HG03460 (cell line): Measurements from ENCODE around the gene OARD1.
"Not testable (repeated sequence)": the region's sequence is repeated elsewhere in the genome, so short reads cannot be mapped to it uniquely, and the experiment has no call there.

ENCODE experiments used
- ATAC-seq: cut with Tn5 transposase; IDR thresholded peaks from one replicate; pipeline ENCODE4 v1.9.1; 2021; ENCODE audit not compliant: unreplicated experiment

OARD1 gene

DNA sequence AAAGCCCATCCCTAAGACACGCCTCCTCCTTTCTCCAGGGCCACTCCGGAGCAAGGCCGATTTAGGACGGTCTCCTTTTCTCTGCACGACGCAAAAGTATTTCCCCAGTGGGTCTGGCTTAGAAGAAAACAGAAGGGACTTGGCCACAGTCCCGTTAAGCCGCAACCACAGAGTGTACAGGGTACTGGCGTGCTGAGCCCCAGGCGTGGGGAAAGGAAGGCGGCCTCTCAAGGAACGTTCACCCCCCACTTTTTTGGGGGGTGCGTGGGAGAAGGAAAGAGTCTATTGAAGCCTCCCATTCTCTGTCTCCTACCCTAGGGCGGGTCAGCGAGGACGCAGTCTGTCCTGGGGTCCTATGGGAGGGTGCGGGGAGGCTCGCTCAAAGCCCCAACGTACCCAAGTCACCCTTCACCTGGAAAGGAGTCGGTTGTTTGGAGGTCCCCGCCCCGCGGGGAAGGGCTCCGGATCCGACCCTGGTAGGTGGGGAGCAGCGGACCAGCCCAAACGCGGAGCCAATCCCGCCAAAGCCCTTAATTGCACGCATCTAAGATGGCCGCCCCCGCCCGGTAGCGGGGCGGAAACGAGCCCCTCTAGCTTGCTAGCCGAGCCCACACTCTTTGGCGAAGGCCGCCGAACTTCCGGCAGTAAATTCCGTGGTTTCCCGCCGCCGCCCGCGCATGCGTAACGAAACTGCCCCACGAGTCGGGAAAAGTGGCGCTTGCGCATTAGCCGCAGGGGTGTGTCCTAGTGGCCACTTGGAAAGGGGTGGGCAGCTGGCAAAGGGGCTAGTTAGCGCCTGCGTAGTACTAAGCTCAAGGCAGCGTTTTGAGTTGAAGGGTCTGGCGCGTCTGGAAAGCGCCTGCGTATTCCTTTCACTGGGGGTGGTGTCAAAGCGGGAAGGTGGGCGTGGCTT is at the start of gene OARD1:
OARD1 (minus strand) TSS at position 434 of the 913 bp plus-strand sequence. CDS start 722 bp downstream, outside the sequence.
- ATAC-seq: peak; percentile 64

- ATAC-seq: no peak
Observed at GRCh38 chr6:41120058-41120457, 47.9 kb upstream of the OARD1 start.

DNA sequence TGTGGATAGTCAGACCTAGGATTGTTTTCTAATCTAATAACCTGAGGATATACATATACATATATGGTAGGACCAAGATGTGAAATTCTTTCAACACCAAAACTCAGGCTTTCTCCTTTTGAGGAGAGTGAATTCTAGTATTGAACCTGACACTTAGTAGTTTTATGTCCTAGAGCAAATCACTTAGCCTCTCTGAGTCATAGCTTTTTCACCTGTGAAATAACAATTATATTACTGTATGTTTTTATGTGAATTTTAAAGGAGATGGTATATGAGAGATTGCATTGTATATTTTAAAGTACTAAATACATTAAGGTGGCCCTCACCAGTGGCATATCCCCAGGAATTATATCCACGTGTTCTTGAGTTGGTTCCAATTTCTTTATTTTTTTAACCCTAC is 47.4 kb upstream of the OARD1 start:
- no peak for ATAC-seq

- not testable (repeated sequence) for ATAC-seq
Observed at GRCh38 chr6:41115027-41115426, 42.9 kb upstream of the OARD1 start.

DNA sequence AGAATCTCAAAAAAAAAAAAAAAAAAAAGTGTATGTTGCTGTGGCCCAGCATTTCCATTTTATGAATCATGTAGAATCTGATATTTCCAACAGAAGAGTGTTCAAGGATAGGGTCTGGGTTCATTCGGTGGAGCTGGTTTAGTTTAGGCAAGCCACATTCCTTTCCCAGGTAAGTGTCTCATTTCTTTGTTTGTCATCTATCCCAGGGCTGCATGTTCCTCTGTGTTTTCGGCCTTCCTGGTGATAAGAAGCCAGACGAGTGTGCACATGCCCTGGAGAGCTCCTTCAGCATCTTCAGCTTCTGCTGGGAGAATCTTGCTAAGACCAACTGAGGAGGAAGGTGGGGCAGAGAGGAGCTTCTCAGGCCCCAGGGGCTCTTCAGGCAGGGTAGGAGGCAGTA is 38.9 kb upstream of the OARD1 start:
- ATAC-seq: no peak

GRCh38 chr6:41103847-41104246 is 31.7 kb upstream of the OARD1 start:
- ATAC-seq: no peak

- no peak for ATAC-seq
Observed at GRCh38 chr6:41100871-41101287, 28.7 kb upstream of the OARD1 start.

DNA sequence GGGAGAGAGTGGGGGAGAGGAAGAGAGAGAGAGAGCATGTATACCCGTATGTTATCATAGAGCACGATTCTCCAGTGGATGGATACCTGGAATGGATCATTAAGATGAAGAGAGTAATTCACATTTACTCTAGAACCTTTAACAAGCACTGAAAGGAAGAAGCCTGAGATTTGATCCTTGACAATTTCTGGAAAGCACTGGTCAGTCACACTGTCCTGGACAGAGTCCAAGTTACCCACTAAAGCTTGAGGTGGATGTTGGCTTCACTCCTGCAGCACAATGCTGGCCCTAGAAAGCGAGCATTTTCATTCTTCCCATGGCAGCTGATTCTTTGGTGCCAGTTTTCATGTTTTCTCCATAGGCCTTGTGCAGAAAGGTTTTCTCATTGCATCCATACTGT is 26.2 kb upstream of the OARD1 start:
- ATAC-seq: no peak

DNA sequence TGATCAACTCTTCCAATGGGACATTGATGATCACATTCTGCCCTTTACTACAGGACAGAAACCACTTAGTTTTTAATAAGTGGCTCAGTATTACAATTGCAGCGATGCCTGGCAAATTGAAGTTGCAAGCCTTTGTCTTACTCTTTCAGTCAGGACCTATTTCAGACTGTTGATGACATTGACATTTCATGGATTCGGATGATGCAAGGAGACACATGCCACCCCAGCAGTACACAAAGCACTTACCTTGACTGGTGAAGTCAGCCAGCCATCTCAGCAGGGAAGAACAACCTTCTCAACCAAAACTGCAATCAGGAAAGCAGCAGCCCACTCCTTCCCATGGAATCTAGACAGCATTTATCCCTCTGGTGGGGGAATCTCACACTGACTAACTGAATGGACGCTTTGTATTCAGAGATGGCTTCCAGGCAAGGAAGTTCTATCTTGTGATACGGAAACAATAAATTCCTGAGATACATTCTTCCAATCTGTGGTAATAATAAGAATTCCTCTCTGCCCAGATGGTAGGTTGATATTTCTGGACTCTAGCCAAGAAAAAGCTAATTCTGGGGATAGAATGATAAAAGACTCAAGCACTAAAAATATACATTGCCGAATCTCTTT is 25.4 kb upstream of the OARD1 start:
- ATAC-seq: no peak

GRCh38 chr6:41093729-41094128 is 21.6 kb upstream of the OARD1 start:
- no peak for ATAC-seq

- no peak for ATAC-seq
Observed at GRCh38 chr6:41092421-41093140, 20.4 kb upstream of the OARD1 start.

- ATAC-seq: no peak
Observed at GRCh38 chr6:41090841-41091761, 18.9 kb upstream of the OARD1 start.

- ATAC-seq: no peak
Observed at GRCh38 chr6:41088451-41088850, 16.3 kb upstream of the OARD1 start.

DNA sequence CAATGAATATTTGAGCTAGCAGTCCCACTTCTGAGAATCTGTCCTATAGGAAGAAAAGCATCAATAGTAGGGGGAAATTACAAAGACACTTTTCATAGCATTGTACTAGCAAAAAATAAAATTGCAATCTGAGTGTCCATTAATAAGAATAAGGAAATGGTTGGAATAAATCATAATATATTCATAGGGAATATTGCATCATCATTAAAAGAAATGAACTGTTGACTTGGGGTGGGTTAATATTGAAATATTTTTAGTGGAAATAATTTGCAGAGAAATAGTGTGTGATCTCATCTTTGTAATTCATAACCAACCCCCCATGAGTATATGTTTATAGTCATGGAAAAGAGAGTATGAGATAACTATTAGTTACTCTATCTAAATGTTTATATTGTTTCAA is 13.0 kb upstream of the OARD1 start:
- no peak for ATAC-seq

DNA sequence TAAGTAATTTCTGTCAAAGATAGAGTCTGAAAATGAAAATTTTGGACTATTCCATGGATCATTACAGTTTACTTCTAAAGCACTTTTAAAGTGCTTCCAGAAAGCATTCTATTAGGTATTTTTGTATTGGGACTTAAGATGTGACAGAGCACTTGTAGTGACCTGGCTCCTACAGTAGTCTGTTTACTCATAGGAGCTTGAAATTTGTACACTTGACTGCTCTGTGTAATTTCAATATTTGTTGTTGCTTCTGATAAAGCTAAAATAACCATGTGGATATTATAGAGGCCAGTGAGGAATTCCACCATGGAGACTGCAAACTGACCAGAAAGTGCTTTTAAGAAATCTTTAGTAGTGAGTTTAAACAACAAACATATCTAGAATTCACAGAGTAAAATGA is 10.9 kb upstream of the OARD1 start:
- ATAC-seq: no peak

GRCh38 chr6:41080621-41081020 is 8.5 kb upstream of the OARD1 start:
- no peak for ATAC-seq

DNA sequence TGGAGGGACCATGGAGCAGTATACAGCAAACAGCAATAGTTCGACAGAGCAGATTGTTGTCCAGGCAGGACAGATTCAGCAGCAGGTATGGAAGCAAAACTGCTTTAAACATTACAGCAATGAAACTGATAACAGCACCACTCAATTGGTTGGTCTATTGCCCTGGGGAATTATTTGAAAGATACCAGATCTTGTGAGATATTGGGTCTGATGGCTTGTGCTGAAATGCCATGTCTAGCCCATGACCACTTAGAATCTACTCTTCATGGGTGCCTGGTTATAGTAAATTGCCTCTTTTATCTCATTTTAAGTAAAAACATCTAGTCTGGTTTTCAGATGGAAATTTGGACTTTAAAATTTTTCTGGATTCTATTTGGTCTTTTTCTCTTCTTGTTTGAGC is 6.9 kb upstream of the OARD1 start:
- no peak for ATAC-seq

DNA sequence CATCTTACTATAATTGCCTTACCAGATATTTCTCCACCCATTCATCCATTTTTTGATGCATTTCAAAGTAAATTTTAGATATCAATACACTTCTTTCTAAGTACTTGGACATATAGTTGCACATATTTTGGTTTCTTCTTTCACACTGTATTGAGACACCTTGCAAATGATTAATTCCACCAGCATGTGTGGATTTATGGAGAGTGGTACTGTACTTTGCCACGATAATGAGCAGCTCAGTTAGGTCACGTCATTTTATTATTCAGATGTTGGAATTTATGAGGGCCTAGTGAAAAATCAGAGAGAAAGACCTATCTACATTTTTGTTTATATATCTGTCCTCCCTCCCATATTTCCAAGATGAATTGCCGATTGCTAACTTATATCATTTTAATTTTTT is 5.9 kb upstream of the OARD1 start:
- no peak for ATAC-seq

DNA sequence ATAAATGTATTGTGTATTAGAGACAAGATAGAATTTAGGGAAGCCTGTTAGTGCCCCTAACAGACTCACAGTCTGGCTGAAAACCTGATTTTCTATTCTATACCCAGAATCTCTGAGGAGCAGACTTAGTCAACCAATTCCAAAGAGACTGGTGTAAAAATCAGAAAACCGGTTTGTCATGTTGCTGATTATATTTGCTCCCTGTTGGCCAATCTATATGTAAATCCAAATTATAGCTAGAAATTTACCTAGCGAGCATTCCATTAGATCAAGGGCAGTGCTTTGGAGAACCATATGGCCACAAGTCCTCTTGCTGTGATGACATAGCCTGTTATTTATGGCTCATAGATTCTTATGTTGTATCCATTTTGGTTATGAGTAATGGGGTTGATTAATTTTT is 5.4 kb upstream of the OARD1 start:
- ATAC-seq: no peak
